ENCODE measurements around the gene RAB3GAP1.
"Not testable (repeated sequence)": the region's sequence is repeated elsewhere in the genome, so short reads cannot be mapped to it uniquely, and the experiment has no call there.

RAB3GAP1 gene

GRCh38 chr2:135052042-135052876 is at the start of gene RAB3GAP1:
RAB3GAP1 (plus strand) TSS chr2:135052292; CDS start chr2:135052308, 16 bp downstream.
- peak; percentile 79 for DNase-seq

DNA sequence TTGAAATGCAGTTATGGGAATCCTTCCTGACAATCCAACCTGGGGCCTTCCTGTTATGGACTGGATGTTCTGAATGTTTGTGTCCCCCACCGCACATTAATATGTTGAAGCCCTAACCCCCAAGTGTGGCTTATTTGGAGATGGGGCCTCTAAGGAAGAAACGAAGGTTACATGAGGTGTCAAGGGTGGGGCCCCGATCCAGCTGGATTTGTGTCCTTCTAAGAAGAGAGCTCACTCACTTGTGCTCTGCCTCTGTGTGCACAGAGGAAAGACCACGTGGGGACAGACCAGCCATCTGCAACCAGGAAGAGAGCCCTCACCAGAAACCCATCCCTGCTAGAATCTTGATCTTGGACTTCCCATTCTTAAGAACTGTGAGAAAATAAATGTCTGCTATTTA is 49.3 kb upstream of the RAB3GAP1 start:
- no peak for DNase-seq

- peak; percentile 76 for DNase-seq
Observed at GRCh38 chr2:135004005-135004746, 47.9 kb upstream of the RAB3GAP1 start.

GRCh38 chr2:135005753-135006152 is 46.3 kb upstream of the RAB3GAP1 start:
- no peak for DNase-seq

GRCh38 chr2:135009339-135009738 is 42.8 kb upstream of the RAB3GAP1 start:
- no peak for DNase-seq

- no peak for DNase-seq
Observed at GRCh38 chr2:135010200-135010942, 41.7 kb upstream of the RAB3GAP1 start.

DNA sequence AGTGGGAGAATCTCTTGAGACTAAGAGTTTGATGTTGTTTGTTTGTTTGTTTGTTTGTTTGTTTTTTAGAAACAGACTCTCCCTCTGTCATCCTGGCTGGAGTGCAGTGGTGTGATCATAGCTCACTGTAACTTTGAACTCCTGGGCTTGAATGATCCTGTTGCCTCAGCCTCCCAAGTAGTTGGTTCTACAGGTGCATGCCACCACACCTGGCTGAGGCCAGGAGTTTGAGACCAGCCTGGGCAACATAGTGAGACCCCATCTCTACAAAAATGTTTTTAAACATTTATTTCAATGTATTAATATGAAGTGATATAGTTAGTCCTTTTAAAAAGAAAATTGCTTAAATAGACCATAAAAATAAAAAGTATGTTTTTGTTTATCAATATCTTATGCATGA is 40.5 kb upstream of the RAB3GAP1 start:
- DNase-seq, result no peak

- no peak for DNase-seq
Observed at GRCh38 chr2:135021618-135022017, 30.5 kb upstream of the RAB3GAP1 start.

GRCh38 chr2:135022952-135023880 is 28.9 kb upstream of the RAB3GAP1 start:
- no peak for DNase-seq

GRCh38 chr2:135023886-135024485 is 28.1 kb upstream of the RAB3GAP1 start:
- DNase-seq, result no peak

- DNase-seq, result no peak
Observed at GRCh38 chr2:135029481-135030134, 22.5 kb upstream of the RAB3GAP1 start.

DNA sequence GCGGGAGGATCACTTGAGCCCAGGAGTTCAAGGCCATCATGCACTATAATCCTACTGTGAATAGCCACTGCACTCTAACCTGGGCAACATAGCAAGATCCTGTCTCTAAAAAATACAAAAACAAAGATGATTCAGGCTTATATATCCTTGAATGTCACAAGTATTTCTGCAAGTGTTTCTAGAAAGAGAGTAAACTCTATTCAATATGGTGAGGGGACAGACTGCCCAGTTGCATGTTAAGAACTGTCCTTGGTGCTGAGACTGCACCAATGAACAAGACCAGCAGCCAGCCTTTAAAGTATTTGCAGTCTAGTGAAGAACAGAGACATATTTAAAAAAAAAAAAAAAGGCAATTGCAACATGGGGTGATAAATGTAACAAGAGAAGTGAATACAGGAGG is 21.3 kb upstream of the RAB3GAP1 start:
- DNase-seq, result no peak

GRCh38 chr2:135033216-135033615 is 18.9 kb upstream of the RAB3GAP1 start:
- not testable (repeated sequence) for DNase-seq

DNA sequence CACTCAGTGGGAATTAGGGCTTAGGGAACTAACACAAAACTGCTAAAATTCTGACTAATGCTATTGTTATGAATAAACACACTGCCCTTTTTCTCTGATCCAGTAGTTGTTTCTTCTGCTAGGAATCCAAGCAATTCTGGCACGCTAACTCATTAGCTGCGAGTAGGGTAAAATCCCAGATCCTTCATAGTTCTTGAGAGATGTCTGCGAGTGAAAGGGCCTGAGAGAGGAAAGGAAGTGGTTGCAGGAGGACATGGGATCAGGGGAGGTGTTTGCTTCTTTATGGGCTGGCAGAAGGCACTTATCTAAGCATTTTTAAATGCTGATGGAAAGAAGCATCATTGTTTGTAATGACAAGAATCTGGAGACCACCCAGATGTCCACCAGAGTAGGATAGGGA is 14.3 kb upstream of the RAB3GAP1 start:
- DNase-seq, result no peak

DNA sequence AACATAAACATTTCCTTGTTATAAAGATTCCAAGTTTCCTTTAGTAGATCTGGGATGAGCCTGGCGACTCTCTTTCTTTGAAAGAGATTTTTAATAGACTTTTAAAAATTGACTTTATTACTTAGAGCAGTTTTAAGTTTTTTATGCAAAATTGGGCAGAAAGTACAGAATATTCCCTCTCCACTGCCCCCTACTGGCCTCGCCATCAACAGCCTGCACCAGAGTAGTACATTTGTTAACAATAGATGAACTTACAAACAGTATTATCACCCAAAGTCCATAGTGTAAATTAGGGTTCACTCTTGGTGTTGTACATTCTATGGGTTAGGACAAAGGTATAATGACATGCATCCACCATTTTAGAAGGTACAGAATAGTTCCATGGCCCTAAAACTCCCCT is 8.7 kb upstream of the RAB3GAP1 start:
- no peak for DNase-seq

- peak; percentile 17 for DNase-seq
Observed at GRCh38 chr2:135047300-135047699, 4.8 kb upstream of the RAB3GAP1 start, which contains the start of gene MAP3K19. MAP3K19 (minus strand) TSS chr2:135047447; CDS start chr2:135024647, 22,800 bp downstream.

- DNase-seq, result no peak
Observed at GRCh38 chr2:135048122-135048521, 4.0 kb upstream of the RAB3GAP1 start.

DNA sequence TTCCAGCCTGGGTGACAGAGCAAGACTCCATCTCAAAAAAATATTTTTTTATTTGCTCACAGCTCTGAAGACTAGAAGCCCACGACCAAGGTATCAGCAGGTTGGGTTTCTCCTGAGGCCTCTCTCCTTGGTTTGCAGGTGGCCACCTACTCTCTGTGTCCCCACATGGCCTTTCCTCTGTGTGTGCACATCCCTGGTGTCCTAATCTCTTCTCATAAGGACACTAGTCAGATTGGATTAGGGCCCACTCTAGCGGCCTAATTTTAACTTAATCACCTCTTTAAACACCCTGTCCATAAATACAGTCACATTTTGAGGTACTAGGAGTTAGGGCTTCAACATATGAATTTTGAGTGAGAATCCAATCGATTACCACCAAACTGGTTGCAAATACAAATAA is 2.0 kb upstream of the RAB3GAP1 start:
- DNase-seq, result no peak

- no peak for DNase-seq
Observed at GRCh38 chr2:135050684-135051083, 1.4 kb upstream of the RAB3GAP1 start.

DNA sequence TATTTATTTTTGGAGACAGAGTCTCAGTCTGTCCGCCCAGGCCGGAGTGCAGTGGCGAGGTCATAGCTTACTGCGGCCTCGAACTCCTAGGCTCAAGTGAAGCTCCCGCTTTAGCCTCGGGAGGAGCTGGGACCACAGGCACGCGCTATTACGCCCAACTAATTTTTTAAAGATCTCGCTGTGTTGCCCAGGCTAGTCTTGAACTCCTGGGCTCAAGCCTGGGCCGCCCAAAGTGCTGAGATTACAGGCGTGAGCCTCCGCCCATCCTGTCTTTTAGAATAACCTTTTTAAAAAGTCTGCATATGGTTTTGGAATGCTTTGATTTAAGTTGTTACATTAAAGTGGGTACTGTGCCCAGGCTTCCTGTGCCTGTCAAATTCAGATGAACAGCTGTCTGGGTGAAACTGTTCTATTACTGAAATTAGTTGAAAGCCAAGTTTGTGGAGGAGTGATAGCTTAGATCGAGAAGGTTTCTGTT is 944 bp downstream of the RAB3GAP1 start:
- DNase-seq, result no peak
